Thymus (tissue), 11 donors: ENCODE results near the gene CENPP. TPM values are rescaled to one million over a fixed set of nuclear protein-coding genes. Genes with fewer than 3 reads are reported as not detected.
"Not testable (repeated sequence)": the region's sequence is repeated elsewhere in the genome, so short reads cannot be mapped to it uniquely, and the experiment has no call there.

Experiments used
- DNase-seq, 9 donors: peaks; one replicate each; pipeline ENCODE4 v3.0.0-alpha.2; 2013; ENCODE audit warnings: low spot score in 9 of 9, low read depth in 6 of 9, missing footprints in 1 of 9
- H3K27ac ChIP-seq, 2 donors: one replicate each; pipeline ENCODE4 v1.5.1; 2013; ENCODE audit warnings: control low read depth in 1 of 2, low read depth in 1 of 2, low read length in 1 of 2, mild to moderate bottlenecking in 1 of 2, moderate library complexity in 1 of 2
- H3K27me3 ChIP-seq, 2 donors: one replicate each; pipeline ENCODE4 v1.5.1; 2013; ENCODE audit warnings: low read length in 1 of 2; ENCODE audit not compliant: control insufficient read depth in 2 of 2, insufficient read depth in 1 of 2
- H3K36me3 ChIP-seq, 2 donors: one replicate each; pipeline ENCODE4 v1.5.1; 2013; ENCODE audit warnings: low read length in 1 of 2, mild to moderate bottlenecking in 1 of 2, moderate library complexity in 1 of 2; ENCODE audit not compliant: control insufficient read depth in 2 of 2, insufficient read depth in 2 of 2
- H3K4me1 ChIP-seq, 2 donors: one replicate each; pipeline ENCODE4 v1.5.1; 2013; ENCODE audit warnings: low read length in 2 of 2; ENCODE audit not compliant: control insufficient read depth in 2 of 2, insufficient read depth in 2 of 2
- H3K4me3 ChIP-seq, 2 donors: one replicate each; pipeline ENCODE4 v1.5.1; 2013; ENCODE audit warnings: low read length in 2 of 2, control low read depth in 1 of 2, mild to moderate bottlenecking in 1 of 2
- H3K9me3 ChIP-seq, 2 donors: one replicate each; pipeline ENCODE4 v1.5.1; 2013; ENCODE audit warnings: low read length in 1 of 2, mild to moderate bottlenecking in 1 of 2; ENCODE audit not compliant: control insufficient read depth in 2 of 2, insufficient read depth in 1 of 2
- WGBS: extraction: QIAGEN DNeasy Blood & Tissue Kit; methylation state at CpG from one replicate; pipeline ENCODE4 v1.1.7; 2013; 5-methylcytosine and 5-hydroxymethylcytosine counted together
- polyA plus RNA-seq: library from polyadenylated mRNA; stranded (reverse); fragments of 200-250 nt; gene quantifications from one replicate; pipeline ENCODE4 v1.2.3, GENCODE V29; 2013
- total RNA-seq: library from RNA; stranded (reverse); fragments of 120-200 nt; gene quantifications from one replicate; pipeline ENCODE4 v1.2.4, GENCODE V29; 2013
- donor health status: healthy.

CENPP gene
- total and polyA plus RNA-seq, 2 donors = 3.9 to 13.8 TPM

GRCh38 chr9:92589923-92590322, 264.2 kb downstream of the CENPP start:
- H3K4me1 ChIP-seq = peaks cover 0 to 3% of the 10 kb centered on the region in 2 donors
- no peaks in the 10 kb centered on the region for H3K27me3 ChIP-seq
- H3K9me3 ChIP-seq = no peaks in the 10 kb centered on the region
- H3K36me3 ChIP-seq = no peaks in the 10 kb centered on the region
- H3K27ac ChIP-seq = no peak overlapping the region
- whole genome bisulfite sequencing = 94% methylated on average over 1 of the region's 1 CpG
- no peak overlapping the region for H3K4me3 ChIP-seq
- no peak for DNase-seq

DNA sequence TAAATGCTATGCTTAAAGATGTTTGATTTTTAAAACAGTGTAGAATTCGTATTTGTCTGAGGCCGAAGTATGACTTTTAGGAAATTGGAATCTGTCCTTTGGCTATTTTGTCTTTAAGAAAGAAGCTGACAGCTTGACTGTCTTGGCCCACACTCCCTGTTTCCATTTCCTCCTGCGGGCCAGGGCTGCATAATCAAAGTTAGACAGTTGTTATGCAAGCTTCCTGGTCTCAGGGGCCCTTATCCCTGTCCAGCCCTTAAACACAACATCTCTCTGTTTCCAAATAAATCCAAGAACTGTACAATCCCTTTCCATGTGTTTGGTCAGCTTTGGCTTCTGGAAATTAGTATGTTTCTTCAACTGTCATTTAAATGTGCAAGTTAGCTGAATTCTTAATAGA, 264.6 kb downstream of the CENPP start:
- H3K36me3 ChIP-seq = no peaks in the 10 kb centered on the region
- no peak overlapping the region for H3K27ac ChIP-seq
- WGBS = 50% methylated on average over 3 of the region's 3 CpGs

DNA sequence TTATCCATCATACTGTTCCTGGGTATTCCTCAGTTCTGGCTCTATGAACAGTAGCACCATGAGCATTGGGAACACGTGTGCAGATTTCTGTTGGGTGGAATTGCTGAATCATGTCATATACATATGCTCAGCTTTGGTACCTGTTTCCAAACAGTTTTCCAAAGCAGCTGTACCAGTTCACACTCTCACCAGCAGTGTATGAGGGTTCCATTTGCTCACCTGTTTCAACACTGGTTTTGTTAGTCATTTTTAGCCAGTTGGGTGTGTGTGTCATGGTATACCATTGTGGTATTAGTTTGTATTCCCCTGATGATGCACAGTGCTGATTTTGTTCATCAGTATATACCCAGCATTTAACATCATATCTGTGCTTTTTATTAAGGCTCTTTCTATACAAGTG, 266.8 kb downstream of the CENPP start:
- WGBS = 97% methylated on average over 1 of the region's 1 CpG
- H3K4me1 ChIP-seq = peaks cover 0 to 3% of the 10 kb centered on the region in 2 donors
- no peak for DNase-seq
- no peaks in the 10 kb centered on the region for H3K9me3 ChIP-seq
- H3K27ac ChIP-seq = no peak overlapping the region
- no peaks in the 10 kb centered on the region for H3K27me3 ChIP-seq
- no peak overlapping the region for H3K4me3 ChIP-seq
- H3K36me3 ChIP-seq = no peaks in the 10 kb centered on the region

More for the DNA sequence above, 264.6 kb downstream of the CENPP start:
- no peaks in the 10 kb centered on the region for H3K9me3 ChIP-seq
- no peak for DNase-seq
- no peak overlapping the region for H3K4me3 ChIP-seq
- H3K4me1 ChIP-seq = peaks cover 0 to 3% of the 10 kb centered on the region in 2 donors
- no peaks in the 10 kb centered on the region for H3K27me3 ChIP-seq

DNA sequence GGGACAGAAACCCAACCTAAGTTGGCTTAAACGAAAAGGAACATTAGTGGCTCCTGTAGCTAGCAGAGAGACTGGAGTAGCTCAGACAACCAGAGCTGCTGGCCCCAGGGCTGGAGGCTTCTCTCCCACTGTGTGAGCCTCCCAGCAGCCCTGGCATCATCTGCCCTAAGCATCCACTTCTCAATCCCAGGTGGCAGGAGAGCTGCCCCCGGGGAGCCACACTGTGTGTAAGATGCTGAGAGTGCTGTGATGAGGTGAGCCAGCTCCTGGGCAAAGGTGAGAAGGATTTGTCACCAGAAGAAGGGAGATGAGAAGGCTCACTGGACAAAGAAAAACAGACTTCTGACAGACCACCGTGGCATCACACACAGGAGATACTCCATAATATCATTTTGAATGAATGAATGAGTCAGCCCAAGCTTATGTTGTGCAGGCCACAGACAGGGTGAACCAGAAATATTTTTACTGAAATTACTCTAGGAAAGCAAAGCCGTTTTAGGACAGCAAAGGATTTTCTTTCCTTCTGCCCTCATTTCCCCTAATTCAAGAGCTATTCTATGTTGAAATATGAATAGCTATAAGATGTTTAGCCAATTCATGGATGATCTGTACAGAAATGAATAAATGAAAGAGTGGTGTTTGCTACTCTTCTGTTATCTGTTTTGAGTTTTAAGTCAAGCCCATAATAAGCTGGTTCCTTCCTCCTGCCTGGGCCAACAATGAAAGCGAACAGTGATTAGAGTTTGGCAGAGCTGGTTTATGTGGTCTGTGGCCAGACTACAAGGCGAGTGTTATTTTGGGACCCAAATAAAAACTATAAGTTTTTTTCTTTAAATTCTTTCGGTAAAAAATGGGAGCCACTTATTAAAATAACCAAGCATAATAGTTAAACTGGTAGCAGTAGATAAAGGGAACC, 267.5 kb downstream of the CENPP start:
- no peak for DNase-seq
- 64% methylated on average over 7 of the region's 7 CpGs for WGBS
- no peak overlapping the region for H3K27ac ChIP-seq
- no peaks in the 10 kb centered on the region for H3K27me3 ChIP-seq
- no peak overlapping the region for H3K4me3 ChIP-seq
- no peaks in the 10 kb centered on the region for H3K9me3 ChIP-seq
- H3K36me3 ChIP-seq = no peaks in the 10 kb centered on the region
- peaks cover 0 to 3% of the 10 kb centered on the region in 2 donors for H3K4me1 ChIP-seq

- not testable (repeated sequence) for H3K4me1 ChIP-seq, H3K4me3 ChIP-seq, H3K27ac ChIP-seq, H3K9me3 ChIP-seq, H3K36me3 ChIP-seq, H3K27me3 ChIP-seq, DNase-seq
- WGBS = 96% methylated on average over 1 of the region's 1 CpG
These were observed 269.3 kb downstream of the CENPP start for GRCh38 chr9:92595075-92595474.

GRCh38 chr9:92595930-92596329, 270.2 kb downstream of the CENPP start:
- WGBS = 100% methylated on average over 1 of the region's 1 CpG
- no peak overlapping the region for H3K27ac ChIP-seq
- peaks cover 0 to 7% of the 10 kb centered on the region in 2 donors for H3K4me1 ChIP-seq
- no peak for DNase-seq
- no peak overlapping the region for H3K4me3 ChIP-seq
- H3K36me3 ChIP-seq = no peaks in the 10 kb centered on the region
- no peaks in the 10 kb centered on the region for H3K9me3 ChIP-seq
- H3K27me3 ChIP-seq = no peaks in the 10 kb centered on the region

DNA sequence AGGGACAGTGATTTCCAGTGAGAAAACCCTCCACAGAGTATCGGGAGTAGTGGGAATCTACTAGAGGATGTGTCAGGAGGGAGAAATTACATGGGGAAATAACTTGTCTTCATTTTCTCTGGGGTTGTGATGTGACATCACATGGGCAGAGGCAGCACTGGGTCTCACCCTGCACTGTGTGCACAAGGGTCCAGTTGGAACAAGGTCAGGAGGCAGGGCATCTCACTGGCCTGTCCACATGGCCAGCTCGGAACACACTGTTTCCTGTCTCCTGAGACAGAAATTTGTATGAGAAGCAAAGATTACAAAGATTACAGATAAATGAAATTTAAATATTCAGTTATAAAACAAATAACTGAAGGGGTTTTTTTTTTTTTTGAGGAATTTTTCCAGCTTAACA, 272.6 kb downstream of the CENPP start:
- Histone ChIP-seq H3K4me3 (no peak overlapping the region), H3K27ac (no peak overlapping the region), H3K36me3 (peaks cover 0 to 1% of the 10 kb centered on the region in 2 donors), H3K4me1 (peaks cover 0 to 7% of the 10 kb centered on the region in 2 donors), H3K9me3 (peaks cover 0 to under 1% of the 10 kb centered on the region in 2 donors), H3K27me3 (no peaks in the 10 kb centered on the region)
- no peak for DNase-seq
- 96% methylated on average over 2 of the region's 2 CpGs for WGBS

GRCh38 chr9:92599938-92600461, 274.2 kb downstream of the CENPP start:
- H3K9me3 ChIP-seq = peaks cover 0 to 11% of the 10 kb centered on the region in 2 donors
- peaks cover 0 to 6% of the 10 kb centered on the region in 2 donors for H3K36me3 ChIP-seq
- no peaks in the 10 kb centered on the region for H3K27me3 ChIP-seq
- no peak overlapping the region for H3K4me3 ChIP-seq
- no peak for DNase-seq
- H3K27ac ChIP-seq = no peak overlapping the region
- H3K4me1 ChIP-seq = peaks cover 0 to 4% of the 10 kb centered on the region in 2 donors
- 94% methylated on average over 4 of the region's 4 CpGs for WGBS

- H3K9me3 ChIP-seq = peaks cover 0 to 12% of the 10 kb centered on the region in 2 donors
- peak overlapping the region; percentile 48 to 53 for H3K27ac ChIP-seq
- no peaks in the 10 kb centered on the region for H3K27me3 ChIP-seq
- no peak overlapping the region for H3K4me3 ChIP-seq
- no peak for DNase-seq
- H3K4me1 ChIP-seq = peaks cover 0 to 4% of the 10 kb centered on the region in 2 donors
- peaks cover 0 to 6% of the 10 kb centered on the region in 2 donors for H3K36me3 ChIP-seq
- 94% methylated on average over 12 of the region's 12 CpGs for WGBS
These were observed 274.9 kb downstream of the CENPP start for GRCh38 chr9:92600462-92601261.
